ENCODE measurements around the gene KNOP1. TPM values are rescaled to one million over a fixed set of nuclear protein-coding genes. Genes with fewer than 3 reads are reported as not detected.

KNOP1 gene
- total RNA-seq, 1 donor from 2014 or later: 10.9 TPM

Other genes starting within 250 kb of the KNOP1 start
- 81.5 TPM for gene GDE1, start 196.1 kb downstream of the KNOP1 start, total RNA-seq
- gene CCP110, start 194.3 kb downstream of the KNOP1 start, total RNA-seq: 23.9 TPM
- 45.9 TPM for gene VPS35L, start 162.5 kb downstream of the KNOP1 start, total RNA-seq
- 14.1 TPM for gene IQCK, start within 50 bp of the KNOP1 start, total RNA-seq
- 15.4 TPM for gene GPRC5B, start 166.6 kb upstream of the KNOP1 start, total RNA-seq

Measured in lower lobe of right lung (tissue), 1 donor.